SK-N-SH (cell line): ENCODE data around the gene SPECC1L. TPM values are rescaled to one million over a fixed set of nuclear protein-coding genes. Genes with fewer than 3 reads are reported as not detected.

Experiments
- CTCF ChIA-PET: fragments of 300-600, 350-600 bp; formaldehyde crosslinking; extraction: SDS; loops from one replicate; lab custom pipeline; 2021; lab: Yijun Ruan, JAX
- POLR2A ChIA-PET: fragments of 350-600 bp; sonication (Branson Sonifier 250); formaldehyde crosslinking; extraction: SDS; loops from one replicate; lab custom pipeline; 2020; ENCODE audit warnings: antibody characterized with exemption, inconsistent platforms; lab: Yijun Ruan, JAX
- DNase-seq: peaks from one replicate; pipeline ENCODE4 v3.0.0; 2012
- H2AFZ ChIP-seq: fragments of 200-600 bp; sonication (generic); 2 replicates; pipeline ENCODE4 v1.8.1; 2016; ENCODE audit warnings: antibody characterized with exemption, mild to moderate bottlenecking, low read depth
- H3F3A ChIP-seq: fragments of 200-600 bp; sonication (generic); replicated peaks from 2 replicates; pipeline ENCODE3; 2016; ENCODE audit warnings: antibody characterized with exemption, mild to moderate bottlenecking; ENCODE audit not compliant: insufficient read depth
- H3K27ac ChIP-seq, 2 experiments: fragments of 200-500 bp in 1 of 2; fragments of 200-600 bp in 1 of 2; sonication (Bioruptor generic) in 1 of 2; sonication (generic), shearing (Covaris generic) in 1 of 2; 2 replicates each; pipeline versions ENCODE4 v1.5.1 to v1.6.1; 2014 to 2016; ENCODE audit warnings: low read depth in 2 of 2, inconsistent platforms in 1 of 2, low read length in 1 of 2, mild to moderate bottlenecking in 1 of 2, mixed read lengths in 1 of 2
- H3K27me3 ChIP-seq: fragments of 200-600 bp; sonication (generic), shearing (Covaris generic); 2 replicates; pipeline ENCODE4 v1.6.1; 2016; ENCODE audit warnings: mixed run types; ENCODE audit not compliant: insufficient read depth
- H3K36me3 ChIP-seq, 2 experiments: fragments of 200-500 bp in 1 of 2; fragments of 200-600 bp in 1 of 2; sonication (Bioruptor generic) in 1 of 2; sonication (generic) in 1 of 2; replicated peaks in 1 of 2; 2 replicates each; pipeline versions ENCODE3 to v1.5.1; 2014 to 2016; ENCODE audit warnings: low read length in 1 of 2, mild to moderate bottlenecking in 1 of 2; ENCODE audit not compliant: insufficient read depth in 2 of 2, control insufficient read depth in 1 of 2
- H3K4me1 ChIP-seq, 2 experiments: fragments of 200-500 bp in 1 of 2; fragments of 200-600 bp in 1 of 2; sonication (Bioruptor generic) in 1 of 2; sonication (generic), shearing (Covaris generic) in 1 of 2; 2 replicates each; pipeline versions ENCODE4 v1.5.1 to v1.6.1; 2014 to 2016; ENCODE audit warnings: low read depth in 1 of 2, low read length in 1 of 2, mixed run types in 1 of 2; ENCODE audit not compliant: insufficient read depth in 2 of 2, control insufficient read depth in 1 of 2
- H3K4me2 ChIP-seq: fragments of 200-600 bp; sonication (generic), shearing (Covaris generic); 2 replicates; pipeline ENCODE4 v1.6.1; 2017; ENCODE audit warnings: mixed run types
- H3K4me3 ChIP-seq, 2 experiments: fragments of 200-500 bp in 1 of 2; fragments of 200-600 bp in 1 of 2; sonication (Bioruptor generic) in 1 of 2; sonication (generic), shearing (Covaris generic) in 1 of 2; 2 replicates each; pipeline versions ENCODE4 v1.5.1 to v1.8.1; 2014 to 2016; ENCODE audit warnings: low read depth in 2 of 2, inconsistent platforms in 1 of 2, low read length in 1 of 2, mild to moderate bottlenecking in 1 of 2, mixed read lengths in 1 of 2, moderate library complexity in 1 of 2
- H3K79me2 ChIP-seq: fragments of 200-600 bp; sonication (generic); 2 replicates; pipeline ENCODE4 v1.8.1; 2017; ENCODE audit warnings: mild to moderate bottlenecking; ENCODE audit not compliant: insufficient read depth
- H3K9ac ChIP-seq: fragments of 200-600 bp; sonication (generic); 2 replicates; pipeline ENCODE4 v1.6.1; 2017; ENCODE audit warnings: mixed run types
- H3K9me2 ChIP-seq: fragments of 200-600 bp; sonication (generic); 2 replicates; pipeline ENCODE4 v1.6.1; 2017; ENCODE audit warnings: mixed run types
- H3K9me3 ChIP-seq: fragments of 200-600 bp; sonication (generic); 2 replicates; pipeline ENCODE4 v1.6.1; 2017; ENCODE audit warnings: mixed run types, mild to moderate bottlenecking, moderate library complexity
- H4K20me1 ChIP-seq: fragments of 200-600 bp; sonication (generic); 2 replicates; pipeline ENCODE4 v1.6.1; 2017; ENCODE audit warnings: mild to moderate bottlenecking, mixed run types; ENCODE audit not compliant: insufficient read depth
- CTCF ChIP-seq: fragments of 200-600 bp; sonication (generic); IDR thresholded peaks from 2 replicates; pipeline ENCODE4 v1.6.1; 2017; ENCODE audit warnings: antibody characterized with exemption, mild to moderate bottlenecking, moderate library complexity
- ELF1 ChIP-seq: IDR thresholded peaks from 2 replicates; pipeline ENCODE4 v1.4.0; 2012
- EP300 ChIP-seq, 2 experiments: IDR thresholded peaks; 2 replicates each; pipeline versions ENCODE4 v1.4.0 to v1.6.1; 2012; ENCODE audit warnings: borderline replicate concordance in 1 of 2, low read depth in 1 of 2, low read length in 1 of 2
- EZH2phosphoT487 ChIP-seq: fragments of 200-600 bp; sonication (generic); IDR thresholded peaks from 2 replicates; pipeline ENCODE4 v1.6.1; 2017; ENCODE audit warnings: low read depth, mixed run types, mild to moderate bottlenecking, antibody characterized with exemption, moderate library complexity, borderline replicate concordance
- FOXJ3 ChIP-seq: sonication (generic); formaldehyde crosslinking; IDR thresholded peaks from 2 replicates; pipeline ENCODE4 v1.5.1; 2020; ENCODE audit warnings: mild to moderate bottlenecking, missing genetic modification reagents
- FOXM1 ChIP-seq: IDR thresholded peaks from 2 replicates; pipeline ENCODE4 v1.4.0; 2012; ENCODE audit warnings: low read depth, mild to moderate bottlenecking
- GATA2 ChIP-seq: sonication (generic); formaldehyde crosslinking; IDR thresholded peaks from 2 replicates; pipeline ENCODE4 v1.5.0; 2020; ENCODE audit warnings: mild to moderate bottlenecking, missing genetic modification reagents
- IRF3 ChIP-seq: fragments of 150-350 bp; IDR thresholded peaks from 2 replicates; pipeline ENCODE4 v1.6.1; 2016; ENCODE audit warnings: mild to moderate bottlenecking, low read depth, low read length
- JUND ChIP-seq: IDR thresholded peaks from 2 replicates; pipeline ENCODE4 v1.4.0; 2012
- MAX ChIP-seq: IDR thresholded peaks from 2 replicates; pipeline ENCODE4 v1.4.0; 2012; ENCODE audit warnings: low read depth
- MEF2A ChIP-seq: IDR thresholded peaks from 2 replicates; pipeline ENCODE4 v1.4.0; 2012; ENCODE audit warnings: low read depth, borderline replicate concordance
- MXI1 ChIP-seq: IDR thresholded peaks from 2 replicates; pipeline ENCODE4 v1.6.1; 2012; ENCODE audit warnings: mild to moderate bottlenecking, low read depth, low read length, improper control_type of control experiment
- NFIC ChIP-seq: IDR thresholded peaks from 2 replicates; pipeline ENCODE4 v1.4.0; 2012; ENCODE audit warnings: borderline replicate concordance
- POLR2AphosphoS5 ChIP-seq: IDR thresholded peaks from 2 replicates; pipeline ENCODE4 v1.6.1; 2012; ENCODE audit warnings: low read depth, low read length
- RXRA ChIP-seq: IDR thresholded peaks from 2 replicates; pipeline ENCODE4 v1.4.0; 2012; ENCODE audit warnings: low read depth, mild to moderate bottlenecking, borderline replicate concordance
- SIN3A ChIP-seq: IDR thresholded peaks from 2 replicates; pipeline ENCODE4 v1.6.1; 2012; ENCODE audit warnings: low read depth, mild to moderate bottlenecking, low read length, moderate library complexity, borderline replicate concordance
- SMC3 ChIP-seq: IDR thresholded peaks from 2 replicates; pipeline ENCODE4 v1.6.1; 2012; ENCODE audit warnings: low read depth, low read length, improper control_type of control experiment
- TEAD4 ChIP-seq: IDR thresholded peaks from 2 replicates; pipeline ENCODE4 v1.4.0; 2012; ENCODE audit warnings: mild to moderate bottlenecking, borderline replicate concordance; ENCODE audit not compliant: insufficient read depth
- YY1 ChIP-seq: IDR thresholded peaks from 2 replicates; pipeline ENCODE4 v1.4.0; 2012; ENCODE audit warnings: low read depth, mild to moderate bottlenecking
- ZBTB33 ChIP-seq: IDR thresholded peaks from 2 replicates; pipeline ENCODE4 v1.4.0; 2012; ENCODE audit warnings: low read depth, borderline replicate concordance
- WGBS: methylation state at CpG from one replicate; pipeline ENCODE4 v1.1.6; 2017; ENCODE audit warnings: low lambda C conversion rate; 5-methylcytosine and 5-hydroxymethylcytosine counted together
- polyA plus RNA-seq, 3 experiments: library from polyadenylated mRNA; depleted of rRNA; stranded (reverse); fragments of >200 nt; gene quantifications; 2 replicates each; pipeline ENCODE4 v1.2.3, GENCODE V29; 2012

Gene SPECC1L
- polyA plus RNA-seq, 1 of the 3 experiments (the other 2 are of a cell fraction) = 22.9 TPM

GRCh38 chr22:24321999-24322398 is 51.4 kb downstream of the SPECC1L start:
- no peaks in the 10 kb centered on the region for H3K27me3 ChIP-seq
- ChIA-PET CTCF (interaction anchor here (0.9 to 5.2 kb wide), 14 partner anchors 20 to 201 kb away, joined by 3 to 59 read pairs (median 4); no protein-coding TSS in a partner anchor), POLR2A (interaction anchor here (0.9 to 1.6 kb wide), 9 partner anchors 30 to 201 kb away, joined by 3 to 10 read pairs (median 5); no protein-coding TSS in a partner anchor)
- peak overlapping the region; percentile 80 to 97 for H3K27ac ChIP-seq
- peaks cover 17 to 41% of the 10 kb centered on the region in 2 experiments; a peak in 2 of 4 replicates for H3K4me1 ChIP-seq
- H3K9me2 ChIP-seq = no peaks in the 10 kb centered on the region
- 0 out of 2 replicates have a peak, but pooled peaks have one; percentile 8 for TF ChIP-seq MAX
- no peak for TF ChIP-seq NFIC
- DNase-seq = peak; percentile 71
- H3K79me2 ChIP-seq = peaks cover 58% of the 10 kb centered on the region
- H3F3A ChIP-seq = peaks cover 54% of the 10 kb centered on the region
- H3K9ac ChIP-seq = peak overlapping the region; percentile 22; the same call in 1 of the 2 replicates
- peaks cover 25 to 34% of the 10 kb centered on the region in 2 experiments for H3K36me3 ChIP-seq
- no peaks in the 10 kb centered on the region for H4K20me1 ChIP-seq
- H3K4me2 ChIP-seq = peak overlapping the region; percentile 77
- peak overlapping the region; percentile 31 to 39 for H3K4me3 ChIP-seq
- no peaks in the 10 kb centered on the region for H3K9me3 ChIP-seq
- no peak overlapping the region for H2AFZ ChIP-seq
- 36% methylated on average over 13 of the region's 13 CpGs for WGBS

GRCh38 chr22:24322522-24322921 is 51.9 kb downstream of the SPECC1L start:
- Histone ChIP-seq H3K4me2 (peak overlapping the region; percentile 77), H3K4me3 (peak overlapping the region; percentile 31 to 39), H3K27ac (peak overlapping the region; percentile 80 to 97), H4K20me1 (no peaks in the 10 kb centered on the region), H3K4me1 (peaks cover 17 to 42% of the 10 kb centered on the region in 2 experiments; a peak in 2 of 4 replicates), H3K36me3 (peaks cover 28 to 34% of the 10 kb centered on the region in 2 experiments), H3F3A (peaks cover 54% of the 10 kb centered on the region), H3K9ac (peak overlapping the region; percentile 22; the same call in 1 of the 2 replicates), H2AFZ (no peak overlapping the region), H3K79me2 (peaks cover 64% of the 10 kb centered on the region), H3K9me2 (no peaks in the 10 kb centered on the region), H3K27me3 (no peaks in the 10 kb centered on the region), H3K9me3 (no peaks in the 10 kb centered on the region)
- ChIA-PET CTCF (interaction anchor here (0.6 to 5.2 kb wide), 20 partner anchors 21 to 314 kb away, joined by 3 to 59 read pairs (median 4); no protein-coding TSS in a partner anchor), POLR2A (interaction anchor here (0.6 to 1.6 kb wide), 10 partner anchors 29 to 238 kb away, joined by 3 to 10 read pairs (median 4); no protein-coding TSS in a partner anchor)
- 12% methylated on average over 6 of the region's 6 CpGs for WGBS
- peak; percentile 80 for DNase-seq
- TF ChIP-seq ELF1 = peak; percentile 15; the same call in 1 of the 2 replicates
- TF ChIP-seq FOXM1 = 0 out of 2 replicates have a peak, but pooled peaks have one; percentile 51
- no peak for TF ChIP-seq ZBTB33
- TF ChIP-seq POLR2AphosphoS5 = no peak; the same call in 1 of the 2 replicates
- TF ChIP-seq RXRA = no peak
- TF ChIP-seq YY1 = no peak
- peak; percentile 55; the same call in 1 of the 2 replicates for TF ChIP-seq MXI1
- TF ChIP-seq SIN3A = 0 out of 2 replicates have a peak, but pooled peaks have one; percentile 54
- TF ChIP-seq NFIC = peak; percentile 62; the same call in 1 of the 2 replicates
- peak; percentile 48; the same call in 1 of the 2 replicates for TF ChIP-seq JUND
- TF ChIP-seq TEAD4 = peak; percentile 79; the same call in 1 of the 2 replicates
- peak; percentile 46; the same call in 1 of the 2 replicates for TF ChIP-seq FOXJ3 (CRISPR knock-in tag)
- TF ChIP-seq EP300 (IDR thresholded peaks at IDR 0.05; ENCODE audit: borderline replicate concordance in 1 of 2, low read depth in 1 of 2, low read length in 1 of 2) = peak; percentile 78 to 98
- no peak for TF ChIP-seq EZH2phosphoT487
- no peak for TF ChIP-seq SMC3
- no peak for TF ChIP-seq MEF2A
- no peak for TF ChIP-seq CTCF
- TF ChIP-seq IRF3 = no peak
- peak; percentile 75 for TF ChIP-seq GATA2 (CRISPR knock-in tag)
